Parathyroid adenoma (tissue), 2 donors: ENCODE results near the gene ARMCX2.

ENCODE experiments used
- H2AFZ ChIP-seq: fragments of 300-600 bp; sonication (generic); one replicate; pipeline ENCODE4 v1.7.0; 2017; ENCODE audit warnings: antibody characterized with exemption, mild to moderate bottlenecking
- H3K27ac ChIP-seq: fragments of 300-600 bp; sonication (generic); one replicate; pipeline ENCODE4 v1.7.0; 2017
- H3K27me3 ChIP-seq: fragments of 300-600 bp; sonication (generic); one replicate; pipeline ENCODE4 v1.7.0; 2017; ENCODE audit warnings: low read length; ENCODE audit not compliant: control insufficient read depth, insufficient read depth
- H3K36me3 ChIP-seq: fragments of 300-600 bp; sonication (generic); one replicate; pipeline ENCODE4 v1.7.0; 2017; ENCODE audit warnings: low read length; ENCODE audit not compliant: control insufficient read depth, insufficient read depth
- H3K4me1 ChIP-seq: fragments of 300-600 bp; sonication (generic); one replicate; pipeline ENCODE4 v1.7.0; 2017; ENCODE audit warnings: control low read depth
- H3K4me2 ChIP-seq: fragments of 300-600 bp; sonication (generic); one replicate; pipeline ENCODE4 v1.7.0; 2017; ENCODE audit warnings: low read length
- H3K4me3 ChIP-seq: fragments of 300-600 bp; sonication (generic); one replicate; pipeline ENCODE4 v1.7.0; 2017; ENCODE audit warnings: low read depth, low read length
- H3K79me2 ChIP-seq: fragments of 300-600 bp; sonication (generic); one replicate; pipeline ENCODE4 v1.7.0; 2017; ENCODE audit warnings: control low read depth
- H3K9ac ChIP-seq: fragments of 300-600 bp; sonication (generic); one replicate; pipeline ENCODE4 v1.7.0; 2017; ENCODE audit warnings: mild to moderate bottlenecking
- H3K9me3 ChIP-seq: fragments of 300-600 bp; sonication (generic); one replicate; pipeline ENCODE4 v1.7.0; 2017; ENCODE audit warnings: low read length; ENCODE audit not compliant: control insufficient read depth
- TF ChIP-seq, protein P1 (sequence below): fragments of 300-600 bp; sonication (generic); IDR thresholded peaks from one replicate; pipeline ENCODE4 v1.7.0; 2017; ENCODE audit warnings: antibody characterized with exemption, mild to moderate bottlenecking
- donor health status: primary hyperparathyroidism.

Gene ARMCX2

GRCh38 chrX:101642093-101642492 lies 17.6 kb downstream of the ARMCX2 start:
- Histone ChIP-seq H3K9me3 (no peaks in the 10 kb centered on the region), H3K27me3 (no peaks in the 10 kb centered on the region), H3K9ac (no peak overlapping the region), H2AFZ (no peak overlapping the region), H3K79me2 (no peaks in the 10 kb centered on the region), H3K36me3 (no peaks in the 10 kb centered on the region), H3K4me2 (no peak overlapping the region), H3K4me1 (no peaks in the 10 kb centered on the region), H3K27ac (no peak overlapping the region), H3K4me3 (no peak overlapping the region)
- TF ChIP-seq, protein P1, sequence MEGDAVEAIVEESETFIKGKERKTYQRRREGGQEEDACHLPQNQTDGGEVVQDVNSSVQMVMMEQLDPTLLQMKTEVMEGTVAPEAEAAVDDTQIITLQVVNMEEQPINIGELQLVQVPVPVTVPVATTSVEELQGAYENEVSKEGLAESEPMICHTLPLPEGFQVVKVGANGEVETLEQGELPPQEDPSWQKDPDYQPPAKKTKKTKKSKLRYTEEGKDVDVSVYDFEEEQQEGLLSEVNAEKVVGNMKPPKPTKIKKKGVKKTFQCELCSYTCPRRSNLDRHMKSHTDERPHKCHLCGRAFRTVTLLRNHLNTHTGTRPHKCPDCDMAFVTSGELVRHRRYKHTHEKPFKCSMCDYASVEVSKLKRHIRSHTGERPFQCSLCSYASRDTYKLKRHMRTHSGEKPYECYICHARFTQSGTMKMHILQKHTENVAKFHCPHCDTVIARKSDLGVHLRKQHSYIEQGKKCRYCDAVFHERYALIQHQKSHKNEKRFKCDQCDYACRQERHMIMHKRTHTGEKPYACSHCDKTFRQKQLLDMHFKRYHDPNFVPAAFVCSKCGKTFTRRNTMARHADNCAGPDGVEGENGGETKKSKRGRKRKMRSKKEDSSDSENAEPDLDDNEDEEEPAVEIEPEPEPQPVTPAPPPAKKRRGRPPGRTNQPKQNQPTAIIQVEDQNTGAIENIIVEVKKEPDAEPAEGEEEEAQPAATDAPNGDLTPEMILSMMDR, result no peak

- TF ChIP-seq, protein P1, result no peak
- H3K4me3 ChIP-seq, result no peak overlapping the region
- no peak overlapping the region for H3K27ac ChIP-seq
- H3K79me2 ChIP-seq, result no peaks in the 10 kb centered on the region
- H3K36me3 ChIP-seq, result no peaks in the 10 kb centered on the region
- H3K27me3 ChIP-seq, result no peaks in the 10 kb centered on the region
- H3K9ac ChIP-seq, result no peak overlapping the region
- H3K9me3 ChIP-seq, result no peaks in the 10 kb centered on the region
- H3K4me2 ChIP-seq, result no peak overlapping the region
- H2AFZ ChIP-seq, result no peak overlapping the region
- no peaks in the 10 kb centered on the region for H3K4me1 ChIP-seq
Measured at GRCh38 chrX:101639583-101639982, 20.1 kb downstream of the ARMCX2 start.

- no peak overlapping the region for H3K9ac ChIP-seq
- peaks cover 6% of the 10 kb centered on the region for H3K4me1 ChIP-seq
- no peak overlapping the region for H3K4me3 ChIP-seq
- peak overlapping the region; percentile 73 for H3K27ac ChIP-seq
- H3K36me3 ChIP-seq, result no peaks in the 10 kb centered on the region
- no peaks in the 10 kb centered on the region for H3K27me3 ChIP-seq
- H3K9me3 ChIP-seq, result no peaks in the 10 kb centered on the region
- no peak overlapping the region for H2AFZ ChIP-seq
- peak overlapping the region; percentile 38 for H3K4me2 ChIP-seq
- H3K79me2 ChIP-seq, result peaks cover 4% of the 10 kb centered on the region
- TF ChIP-seq, protein P1, result no peak
Measured at GRCh38 chrX:101619364-101619763, 40.3 kb downstream of the ARMCX2 start.

DNA sequence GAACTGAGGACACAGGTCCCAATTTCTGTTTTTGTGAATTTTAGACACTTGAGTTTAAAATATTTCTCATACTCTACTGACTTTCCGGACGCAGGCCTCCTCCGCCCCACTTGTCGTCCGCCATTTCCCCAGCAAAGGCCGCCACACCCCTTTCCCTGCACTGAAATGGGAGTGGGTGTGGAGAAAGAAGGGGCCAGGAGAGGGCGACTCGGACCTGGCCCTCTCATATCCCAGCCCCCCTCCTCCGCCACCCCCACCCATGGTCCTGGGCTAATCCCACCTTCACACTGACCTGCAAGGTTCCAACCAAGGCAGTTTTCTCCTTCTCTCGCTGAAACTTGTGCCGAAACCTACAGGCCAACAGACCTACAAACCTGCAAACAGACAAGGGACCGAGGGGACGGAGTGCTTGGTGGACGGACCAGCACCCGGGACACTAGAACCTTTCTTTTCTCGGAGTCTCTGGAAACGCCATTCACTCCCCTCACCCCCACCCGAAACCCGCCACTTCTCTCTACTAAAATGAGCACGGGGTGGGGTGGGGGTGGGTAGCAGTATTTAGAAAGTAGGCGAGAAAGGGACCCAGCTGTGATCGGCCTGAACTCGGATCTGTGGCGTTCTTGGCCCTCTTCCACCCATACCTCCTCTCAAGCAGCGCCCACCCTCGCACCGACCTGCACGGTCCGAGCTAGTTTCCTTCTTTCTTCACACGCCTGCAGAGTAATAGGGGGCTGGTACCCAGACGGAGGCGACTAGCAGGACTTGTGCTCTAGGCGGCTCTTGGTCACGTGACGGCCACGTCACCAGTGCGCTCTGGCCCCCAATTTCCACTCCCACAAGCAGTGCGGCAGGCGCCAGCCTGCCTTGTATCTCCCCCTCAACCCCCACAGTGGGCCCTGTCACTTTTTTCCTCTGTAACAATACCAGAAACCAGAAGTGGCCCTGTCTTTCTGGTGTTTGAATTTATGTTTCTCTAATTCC lies 42.1 kb downstream of the ARMCX2 start, which contains the start of gene ARMCX6:
TSS of gene ARMCX6 (minus strand) at position 790 of the 981 bp plus-strand sequence. CDS start 1,380 bp downstream, outside the sequence.
- Histone ChIP-seq H3K9ac (peak within 1 kb of the TSS; percentile 19), H2AFZ (peak within 1 kb of the TSS; percentile 61), H3K27me3 (no peaks in the 10 kb centered on the region), H3K4me3 (peak within 1 kb of the TSS; percentile 69), H3K4me1 (peaks cover 6% of the 10 kb centered on the region), H3K79me2 (no peaks in the 10 kb centered on the region), H3K27ac (peak within 1 kb of the TSS; percentile 73), H3K36me3 (no peaks in the 10 kb centered on the region), H3K9me3 (no peaks in the 10 kb centered on the region), H3K4me2 (peak within 1 kb of the TSS; percentile 47)
- TF ChIP-seq, protein P1, result peak; percentile 53
